Upper lobe of right lung (tissue), 1 donor: ENCODE measurements around the gene ORMDL3. TPM values are rescaled to one million over a fixed set of nuclear protein-coding genes. Genes with fewer than 3 reads are reported as not detected.

ENCODE experiments used
- ATAC-seq: fragments of 200-7000 bp; cut with Tn5 transposase; one replicate; pipeline ENCODE4 v1.9.1; 2020; ENCODE audit warnings: mild to moderate bottlenecking, moderate library complexity
- DNase-seq: peaks from one replicate; pipeline ENCODE4 v3.0.0-alpha.2; 2020
- H3K27ac ChIP-seq: fragments of 200-600 bp; one replicate; pipeline ENCODE4 v1.8.0; 2022
- H3K27me3 ChIP-seq: fragments of 200-600 bp; one replicate; pipeline ENCODE4 v1.8.0; 2022; ENCODE audit warnings: mild to moderate bottlenecking
- H3K36me3 ChIP-seq: fragments of 200-600 bp; one replicate; pipeline ENCODE4 v1.8.0; 2022
- H3K4me1 ChIP-seq: fragments of 200-600 bp; one replicate; pipeline ENCODE4 v1.8.0; 2022
- H3K4me3 ChIP-seq: fragments of 200-600 bp; one replicate; pipeline ENCODE4 v1.8.0; 2022; ENCODE audit warnings: mild to moderate bottlenecking
- H3K9me3 ChIP-seq: fragments of 200-600 bp; one replicate; pipeline ENCODE4 v1.8.0; 2022
- CTCF ChIP-seq: fragments of 200-600 bp; IDR thresholded peaks from one replicate; pipeline ENCODE4 v1.8.0; 2022; ENCODE audit warnings: antibody characterized with exemption
- intact Hi-C: fragments of 100-400 bp; cut with DNase I; formaldehyde crosslinking; loops from one replicate; pipeline ENCODE4 v1.11.0; 2022
- total RNA-seq: library from RNA; stranded (reverse); fragmentation: NEBNext Ultra II Directional; extraction: Animal tissue kit (Norgen Biotek cat#: 25700); gene quantifications from one replicate; pipeline ENCODE4 v1.2.1, GENCODE V29; 2021
- donor health status: DM: no; HTN: yes; CAD: no; lungs with severe emphysema.

Gene ORMDL3
- total RNA-seq, 1 donor from 2014 or later, result 70.3 TPM

- H3K4me3 ChIP-seq, result peak overlapping the region; percentile 83
- peaks cover 34% of the 10 kb centered on the region for H3K4me1 ChIP-seq
- TF ChIP-seq CTCF, result no peak
- H3K27ac ChIP-seq, result peak overlapping the region; percentile 93
- intact Hi-C loops, result no loop called here
- H3K9me3 ChIP-seq, result no peaks in the 10 kb centered on the region
- no peaks in the 10 kb centered on the region for H3K27me3 ChIP-seq
- H3K36me3 ChIP-seq, result peaks cover 32% of the 10 kb centered on the region
- ATAC-seq (no peak), DNase-seq (no peak)
Measured at GRCh38 chr17:39925282-39926134, 1.9 kb downstream of the ORMDL3 start.

GRCh38 chr17:39924691-39925055 lies 2.7 kb downstream of the ORMDL3 start:
- ATAC-seq (no peak), DNase-seq (no peak)
- no peak for TF ChIP-seq CTCF
- Histone ChIP-seq H3K4me1 (peaks cover 31% of the 10 kb centered on the region), H3K9me3 (no peaks in the 10 kb centered on the region), H3K36me3 (peaks cover 32% of the 10 kb centered on the region), H3K4me3 (no peak overlapping the region), H3K27ac (no peak overlapping the region), H3K27me3 (no peaks in the 10 kb centered on the region)
- intact Hi-C loops, result no loop called here

DNA sequence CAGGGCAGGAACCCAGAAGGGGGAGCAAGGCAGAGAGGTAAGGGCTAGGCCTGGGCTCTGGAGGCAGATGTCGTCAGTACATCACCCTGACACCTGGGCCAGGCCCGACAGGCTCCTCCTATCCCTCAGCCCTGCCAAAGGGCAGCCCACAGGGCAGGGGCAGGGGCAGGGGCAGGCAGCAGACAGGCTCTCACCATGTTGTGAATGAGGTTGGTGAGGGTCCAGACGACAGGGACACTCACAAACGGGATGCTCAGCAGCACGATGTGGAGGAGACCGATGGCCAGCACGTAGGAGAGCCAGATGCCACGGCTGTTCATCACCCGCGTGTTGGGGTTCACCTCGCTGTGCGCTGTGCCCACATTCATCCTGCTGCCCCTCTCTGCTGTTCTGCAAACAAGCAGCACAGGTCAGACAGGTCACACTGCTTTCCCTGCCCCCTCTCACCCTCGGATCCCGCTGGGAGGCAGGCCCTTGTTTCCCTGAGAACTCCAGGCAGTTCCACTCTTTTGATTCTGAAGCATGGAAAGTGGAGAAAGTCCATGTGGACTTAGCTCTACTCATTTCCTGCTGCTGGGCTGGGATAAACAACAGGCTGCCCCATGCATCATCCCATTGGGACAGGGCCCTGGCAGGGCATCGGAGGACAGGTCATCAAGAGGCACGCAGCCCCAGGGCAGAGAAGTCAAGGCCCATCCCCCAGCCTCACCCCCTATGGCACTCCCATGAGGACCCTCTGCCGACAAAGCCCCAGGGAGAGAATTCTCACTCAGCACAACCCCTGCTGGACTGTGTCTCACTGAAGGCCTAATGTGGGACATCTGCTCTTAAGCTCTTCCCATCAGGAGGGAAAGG lies 3.3 kb downstream of the ORMDL3 start:
- no peaks in the 10 kb centered on the region for H3K27me3 ChIP-seq
- DNase-seq (no peak), ATAC-seq (no peak)
- no peak for TF ChIP-seq CTCF
- H3K36me3 ChIP-seq, result peaks cover 36% of the 10 kb centered on the region
- H3K4me3 ChIP-seq, result no peak overlapping the region
- H3K27ac ChIP-seq, result no peak overlapping the region
- H3K4me1 ChIP-seq, result peaks cover 25% of the 10 kb centered on the region
- no peaks in the 10 kb centered on the region for H3K9me3 ChIP-seq
- intact Hi-C loops, result no loop called here

DNA sequence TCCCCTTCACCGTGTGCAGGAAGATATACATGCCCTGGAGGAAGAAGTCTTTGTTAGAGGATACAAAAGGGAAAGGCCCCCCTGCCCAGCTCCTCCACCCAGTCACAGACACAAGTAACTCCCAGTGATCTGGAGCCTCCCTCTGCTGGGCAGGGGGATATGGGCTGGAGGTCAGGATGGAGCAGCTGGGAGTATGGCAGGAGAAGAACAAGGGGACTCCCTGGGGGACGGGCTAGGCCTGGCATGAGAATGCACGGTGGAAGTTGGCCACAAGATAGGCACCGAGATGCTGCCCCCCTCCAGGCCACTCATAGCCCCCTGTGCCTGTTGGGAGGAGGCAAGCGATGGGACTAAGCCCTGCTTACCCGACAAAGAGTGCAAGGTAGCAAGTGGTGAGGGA lies 4.2 kb downstream of the ORMDL3 start:
- H3K4me1 ChIP-seq, result peaks cover 17% of the 10 kb centered on the region
- no peak overlapping the region for H3K27ac ChIP-seq
- ATAC-seq (no peak), DNase-seq (no peak)
- H3K9me3 ChIP-seq, result no peaks in the 10 kb centered on the region
- intact Hi-C loops, result no loop called here
- no peak for TF ChIP-seq CTCF
- H3K27me3 ChIP-seq, result no peaks in the 10 kb centered on the region
- no peak overlapping the region for H3K4me3 ChIP-seq
- H3K36me3 ChIP-seq, result peaks cover 36% of the 10 kb centered on the region

GRCh38 chr17:39922006-39922405 lies 5.4 kb downstream of the ORMDL3 start:
- H3K4me3 ChIP-seq, result no peak overlapping the region
- H3K4me1 ChIP-seq, result peaks cover 17% of the 10 kb centered on the region
- ATAC-seq (no peak), DNase-seq (no peak)
- intact Hi-C loops, result no loop called here
- H3K27ac ChIP-seq, result no peak overlapping the region
- no peaks in the 10 kb centered on the region for H3K27me3 ChIP-seq
- H3K36me3 ChIP-seq, result peaks cover 36% of the 10 kb centered on the region
- no peaks in the 10 kb centered on the region for H3K9me3 ChIP-seq
- no peak for TF ChIP-seq CTCF
